Esophagus squamous epithelium (tissue), 5 donors: Measurements from ENCODE around the gene CXCR6. TPM values are rescaled to one million over a fixed set of nuclear protein-coding genes. Genes with fewer than 3 reads are reported as not detected.

Experiments used
- DNase-seq: peaks from one replicate; lab custom pipeline; 2025; lab: John Stamatoyannopoulos, UW
- H3K27ac ChIP-seq, 4 donors: fragments of 200-600 bp; sonication (generic); one replicate each; pipeline ENCODE4 v1.5.1; 2016 to 2019; ENCODE audit warnings: mild to moderate bottlenecking in 1 of 4
- H3K27me3 ChIP-seq, 4 donors: fragments of 200-600 bp; sonication (generic); 1 replicate in 3 of 4; 2 replicates in 1 of 4; pipeline versions ENCODE4 v1.5.1 to v1.6.0; 2017 to 2021; ENCODE audit warnings: antibody characterized with exemption in 1 of 4
- H3K36me3 ChIP-seq, 3 donors: fragments of 200-600 bp; sonication (generic); one replicate each; pipeline ENCODE4 v1.5.1; 2016 to 2019
- H3K4me1 ChIP-seq, 3 donors: fragments of 200-600 bp; sonication (generic); one replicate each; pipeline ENCODE4 v1.5.1; 2017 to 2019
- H3K4me3 ChIP-seq, 4 donors: fragments of 200-600 bp; sonication (generic); 1 replicate in 3 of 4; 2 replicates in 1 of 4; pipeline ENCODE4 v1.5.1; 2016 to 2019; ENCODE audit warnings: mild to moderate bottlenecking in 2 of 4, moderate library complexity in 1 of 4
- H3K9me3 ChIP-seq, 3 donors: fragments of 200-600 bp; sonication (generic); one replicate each; pipeline ENCODE4 v1.5.1; 2016 to 2019
- CTCF ChIP-seq, 6 experiments: fragments of 450-650 bp in 4 of 6; fragments of 200-600 bp in 2 of 6; sonication (generic) in 2 of 6; IDR thresholded peaks; one replicate each; pipeline ENCODE4 v1.5.1; 2016 to 2019; ENCODE audit warnings: antibody characterized with exemption in 6 of 6, mild to moderate bottlenecking in 4 of 6, moderate library complexity in 4 of 6
- POLR2A ChIP-seq, 4 donors: fragments of 450-650 bp; IDR thresholded peaks; one replicate each; pipeline ENCODE4 v1.6.1; 2017; ENCODE audit warnings: antibody characterized with exemption in 4 of 4, mild to moderate bottlenecking in 4 of 4, moderate library complexity in 3 of 4
- WGBS, 2 donors: methylation state at CpG; one replicate each; pipeline ENCODE4 v1.1.5; 2018; 5-methylcytosine and 5-hydroxymethylcytosine counted together
- intact Hi-C: fragments of 100-400 bp; cut with DNase I; formaldehyde crosslinking; loops from one replicate; pipeline ENCODE4 v1.15.0; 2022
- total RNA-seq, 4 donors: library from RNA; depleted of rRNA; stranded (reverse); fragments of >200 nt; gene quantifications; one replicate each; pipeline ENCODE4 v1.1.0, GENCODE V29; 2016
- donor health status: DM: yes; HTN: yes; CAD: no.

CXCR6 gene
- total RNA-seq, 4 donors from 2014 or later: 1.7 to 12.0 (median 4.4) TPM

GRCh38 chr3:45988804-45989203 lies 45.5 kb downstream of the CXCR6 start:
- H3K27me3 ChIP-seq: no peaks in the 10 kb centered on the region
- DNase-seq: no peak
- H3K4me1 ChIP-seq: peaks cover 51 to 99% (median 83%) of the 10 kb centered on the region in 3 donors
- 17% methylated on average over 2 of the region's 2 CpGs for WGBS, 2 donors
- TF ChIP-seq CTCF (IDR thresholded peaks at IDR 0.05) (no peak), POLR2A (IDR thresholded peaks at IDR 0.05) (no peak)
- H3K36me3 ChIP-seq: peaks cover 0 to 15% (median 4%) of the 10 kb centered on the region in 3 donors
- intact Hi-C loops: no loop called here
- H3K4me3 ChIP-seq: no peak overlapping the region
- peak overlapping the region; percentile 78 to 88 (median 82) for H3K27ac ChIP-seq
- no peaks in the 10 kb centered on the region for H3K9me3 ChIP-seq

- TF ChIP-seq POLR2A (IDR thresholded peaks at IDR 0.05) (no peak), CTCF (IDR thresholded peaks at IDR 0.05) (no peak)
- Histone ChIP-seq H3K4me1 (peaks cover 58 to 99% (median 85%) of the 10 kb centered on the region in 3 donors), H3K27me3 (no peaks in the 10 kb centered on the region), H3K4me3 (no peak overlapping the region), H3K9me3 (no peaks in the 10 kb centered on the region), H3K27ac (peak overlapping the region; percentile 78 to 88 (median 82)), H3K36me3 (peaks cover 0 to 2% (median 0%) of the 10 kb centered on the region in 3 donors)
- no peak for DNase-seq
- intact Hi-C loops: no loop called here
- 56 to 63% methylated on average over 3 of the region's 3 CpGs for WGBS, 2 donors
Measured at GRCh38 chr3:45990181-45990580, 46.9 kb downstream of the CXCR6 start.

- H3K4me3 ChIP-seq: no peak overlapping the region
- intact Hi-C loops: no loop called here
- no peaks in the 10 kb centered on the region for H3K36me3 ChIP-seq
- TF ChIP-seq CTCF (IDR thresholded peaks at IDR 0.05) (no peak), POLR2A (IDR thresholded peaks at IDR 0.05) (no peak)
- H3K27me3 ChIP-seq: no peaks in the 10 kb centered on the region
- peak overlapping the region in 3 of 4 donors; percentile 74 to 93 (median 90) for H3K27ac ChIP-seq
- WGBS, 2 donors: 73 to 74% methylated on average over 3 to 6 of the region's 6 CpGs
- H3K4me1 ChIP-seq: peaks cover 54 to 94% (median 75%) of the 10 kb centered on the region in 3 donors
- H3K9me3 ChIP-seq: no peaks in the 10 kb centered on the region
- DNase-seq: no peak
Measured at GRCh38 chr3:45991341-45991740, 48.1 kb downstream of the CXCR6 start.

GRCh38 chr3:45992133-45992729 lies 49.0 kb downstream of the CXCR6 start:
- TF ChIP-seq POLR2A (IDR thresholded peaks at IDR 0.05): no peak
- TF ChIP-seq CTCF (IDR thresholded peaks at IDR 0.05): no peak
- Histone ChIP-seq H3K4me3 (no peak overlapping the region), H3K27ac (peak overlapping the region; percentile 7 to 93 (median 82)), H3K9me3 (no peaks in the 10 kb centered on the region), H3K27me3 (no peaks in the 10 kb centered on the region), H3K36me3 (no peaks in the 10 kb centered on the region), H3K4me1 (peaks cover 45 to 88% (median 66%) of the 10 kb centered on the region in 3 donors)
- DNase-seq: no peak
- 60 to 76% methylated on average over 2 of the region's 2 CpGs for WGBS, 2 donors
- intact Hi-C loops: no loop called here

GRCh38 chr3:45992821-45993221 lies 49.6 kb downstream of the CXCR6 start:
- WGBS, 2 donors: 50 to 55% methylated on average over 2 of the region's 2 CpGs
- H3K27ac ChIP-seq: peak overlapping the region; percentile 8 to 93 (median 82)
- no peak overlapping the region for H3K4me3 ChIP-seq
- H3K27me3 ChIP-seq: no peaks in the 10 kb centered on the region
- DNase-seq: no peak
- intact Hi-C loops: no loop called here
- peaks cover 40 to 82% (median 60%) of the 10 kb centered on the region in 3 donors for H3K4me1 ChIP-seq
- TF ChIP-seq CTCF (IDR thresholded peaks at IDR 0.05) (no peak), POLR2A (IDR thresholded peaks at IDR 0.05) (no peak)
- no peaks in the 10 kb centered on the region for H3K36me3 ChIP-seq
- H3K9me3 ChIP-seq: no peaks in the 10 kb centered on the region
